Glutamatergic neuron (in vitro differentiated cells): ENCODE measurements around the gene SLX4IP. TPM values are rescaled to one million over a fixed set of nuclear protein-coding genes. Genes with fewer than 3 reads are reported as not detected.

Source experiments
- DNase-seq: peaks from one replicate; pipeline ENCODE4 v3.0.0; 2022
- H3K27ac Mint-ChIP-seq: one replicate; pipeline ENCODE4 v1.8.0; 2020; ENCODE audit warnings: mild to moderate bottlenecking, mixed read lengths, inconsistent platforms; ENCODE audit not compliant: unreplicated experiment
- H3K27me3 Mint-ChIP-seq: one replicate; pipeline ENCODE4 v1.8.0; 2020; ENCODE audit warnings: mild to moderate bottlenecking, moderate library complexity, mixed read lengths, inconsistent platforms; ENCODE audit not compliant: unreplicated experiment
- H3K36me3 Mint-ChIP-seq: one replicate; pipeline ENCODE4 v1.8.0; 2020; ENCODE audit warnings: mild to moderate bottlenecking, mixed read lengths, inconsistent platforms; ENCODE audit not compliant: unreplicated experiment
- H3K4me1 Mint-ChIP-seq: one replicate; pipeline ENCODE4 v1.8.0; 2020; ENCODE audit warnings: mild to moderate bottlenecking, low read depth, mixed read lengths, inconsistent platforms; ENCODE audit not compliant: unreplicated experiment
- H3K4me3 Mint-ChIP-seq: one replicate; pipeline ENCODE4 v1.8.0; 2020; ENCODE audit warnings: mild to moderate bottlenecking, mixed read lengths, inconsistent platforms; ENCODE audit not compliant: unreplicated experiment
- H3K9me3 Mint-ChIP-seq: one replicate; pipeline ENCODE4 v1.8.0; 2020; ENCODE audit warnings: mild to moderate bottlenecking, moderate library complexity, mixed read lengths, inconsistent platforms; ENCODE audit not compliant: unreplicated experiment
- CTCF ChIP-seq: fragments of 200-600 bp; sonication (generic); IDR thresholded peaks from one replicate; pipeline ENCODE4 v1.5.0; 2021; ENCODE audit not compliant: partially characterized antibody, unreplicated experiment
- total RNA-seq: library from RNA; stranded (reverse); fragmentation: NEBNext Ultra II Directional; extraction: Animal tissue kit (Norgen Biotek cat#: 25700); gene quantifications from one replicate; pipeline ENCODE4 v1.2.1, GENCODE V29; 2021; ENCODE audit not compliant: unreplicated experiment

Gene SLX4IP
- total RNA-seq, 1 donor from 2014 or later: 7.9 TPM

GRCh38 chr20:10508060-10508459 is 73.0 kb downstream of the SLX4IP start:
- peaks cover 12% of the 10 kb centered on the region for H3K4me1 Mint-ChIP-seq
- H3K27me3 Mint-ChIP-seq: no peaks in the 10 kb centered on the region
- no peak overlapping the region for H3K27ac Mint-ChIP-seq
- H3K4me3 Mint-ChIP-seq: no peak overlapping the region
- no peaks in the 10 kb centered on the region for H3K36me3 Mint-ChIP-seq
- H3K9me3 Mint-ChIP-seq: no peaks in the 10 kb centered on the region
- DNase-seq: no peak
- no peak for TF ChIP-seq CTCF

GRCh38 chr20:10508468-10509251 is 73.6 kb downstream of the SLX4IP start:
- H3K9me3 Mint-ChIP-seq: no peaks in the 10 kb centered on the region
- no peaks in the 10 kb centered on the region for H3K36me3 Mint-ChIP-seq
- no peak overlapping the region for H3K27ac Mint-ChIP-seq
- no peak overlapping the region for H3K4me3 Mint-ChIP-seq
- TF ChIP-seq CTCF: no peak
- H3K27me3 Mint-ChIP-seq: no peaks in the 10 kb centered on the region
- DNase-seq: no peak
- H3K4me1 Mint-ChIP-seq: peaks cover 12% of the 10 kb centered on the region

- Mint-ChIP-seq H3K9me3 (no peaks in the 10 kb centered on the region), H3K27me3 (no peaks in the 10 kb centered on the region), H3K4me3 (no peak overlapping the region), H3K36me3 (no peaks in the 10 kb centered on the region), H3K27ac (no peak overlapping the region), H3K4me1 (peaks cover 12% of the 10 kb centered on the region)
- no peak for TF ChIP-seq CTCF
- DNase-seq: no peak
Observed at GRCh38 chr20:10509376-10509775, 74.3 kb downstream of the SLX4IP start.

GRCh38 chr20:10510216-10510615 is 75.1 kb downstream of the SLX4IP start:
- no peak for TF ChIP-seq CTCF
- Mint-ChIP-seq H3K36me3 (no peaks in the 10 kb centered on the region), H3K27ac (no peak overlapping the region), H3K9me3 (no peaks in the 10 kb centered on the region), H3K4me1 (peaks cover 12% of the 10 kb centered on the region), H3K4me3 (no peak overlapping the region), H3K27me3 (no peaks in the 10 kb centered on the region)
- DNase-seq: no peak

GRCh38 chr20:10511170-10511508 is 76.0 kb downstream of the SLX4IP start:
- no peak for TF ChIP-seq CTCF
- no peaks in the 10 kb centered on the region for H3K9me3 Mint-ChIP-seq

More at GRCh38 chr20:10511170-10511508, 76.0 kb downstream of the SLX4IP start:
- no peak overlapping the region for H3K4me3 Mint-ChIP-seq
- H3K4me1 Mint-ChIP-seq: peaks cover 12% of the 10 kb centered on the region
- H3K27ac Mint-ChIP-seq: peak overlapping the region; percentile 65
- H3K27me3 Mint-ChIP-seq: no peaks in the 10 kb centered on the region
- H3K36me3 Mint-ChIP-seq: no peaks in the 10 kb centered on the region
- no peak for DNase-seq
